Measurements from ENCODE around the gene UBE2K.
"Not testable (repeated sequence)": the region's sequence is repeated elsewhere in the genome, so short reads cannot be mapped to it uniquely, and the experiment has no call there.

The UBE2K gene

GRCh38 chr4:39731908-39732307 lies 34.0 kb downstream of the UBE2K start:
- no peak for DNase-seq

GRCh38 chr4:39732728-39733127 lies 34.8 kb downstream of the UBE2K start:
- peak; percentile 7 for DNase-seq

- DNase-seq = not testable (repeated sequence)
These were observed 41.7 kb downstream of the UBE2K start for GRCh38 chr4:39739591-39739990.

GRCh38 chr4:39741401-39741800 lies 43.5 kb downstream of the UBE2K start:
- DNase-seq = no peak

- no peak for DNase-seq
These were observed 48.0 kb downstream of the UBE2K start for GRCh38 chr4:39745920-39746319.

- no peak for DNase-seq
These were observed 52.3 kb downstream of the UBE2K start for GRCh38 chr4:39750216-39750615.

- no peak for DNase-seq
These were observed 56.4 kb downstream of the UBE2K start for GRCh38 chr4:39754309-39754708.

- no peak for DNase-seq
These were observed 58.2 kb downstream of the UBE2K start for GRCh38 chr4:39756159-39756558.

- DNase-seq = no peak
These were observed 60.2 kb downstream of the UBE2K start for GRCh38 chr4:39758176-39758575.

GRCh38 chr4:39759569-39759968 lies 61.6 kb downstream of the UBE2K start:
- DNase-seq = no peak

- no peak for DNase-seq
These were observed 63.2 kb downstream of the UBE2K start for GRCh38 chr4:39761005-39761667.

- DNase-seq = no peak
These were observed 66.0 kb downstream of the UBE2K start for GRCh38 chr4:39763714-39764572.

GRCh38 chr4:39770005-39770404 lies 72.1 kb downstream of the UBE2K start:
- DNase-seq = no peak

- DNase-seq = no peak
These were observed 72.5 kb downstream of the UBE2K start for GRCh38 chr4:39770471-39770870.

GRCh38 chr4:39770969-39771724 lies 73.2 kb downstream of the UBE2K start:
- no peak for DNase-seq

GRCh38 chr4:39781988-39782387 lies 84.1 kb downstream of the UBE2K start:
- not testable (repeated sequence) for DNase-seq

- DNase-seq = no peak
These were observed 87.1 kb downstream of the UBE2K start for GRCh38 chr4:39785083-39785482.

- no peak for DNase-seq
These were observed 88.9 kb downstream of the UBE2K start for GRCh38 chr4:39786838-39787237.

GRCh38 chr4:39792128-39792527 lies 94.2 kb downstream of the UBE2K start:
- no peak for DNase-seq

GRCh38 chr4:39792529-39792928 lies 94.6 kb downstream of the UBE2K start:
- DNase-seq = no peak

- not testable (repeated sequence) for DNase-seq
These were observed 95.0 kb downstream of the UBE2K start for GRCh38 chr4:39792976-39793375.

- no peak for DNase-seq
These were observed 104.1 kb downstream of the UBE2K start for GRCh38 chr4:39802005-39802404.

GRCh38 chr4:39808231-39808749 lies 110.4 kb downstream of the UBE2K start:
- DNase-seq = no peak
